Gastrocnemius medialis (tissue), 4 donors: ENCODE results near the gene CAPSL. TPM values are rescaled to one million over a fixed set of nuclear protein-coding genes. Genes with fewer than 3 reads are reported as not detected.

Experiments
- ATAC-seq, 2 donors: fragments of 150-250 bp; one replicate each; pipeline ENCODE4 v1.9.1; 2016
- DNase-seq, 2 donors: peaks; one replicate each; pipeline ENCODE4 v3.0.0-alpha.2; 2019
- H3K27ac ChIP-seq, 4 donors: fragments of 200-600 bp; sonication (generic); 1 replicate in 1 of 4; 2 replicates in 3 of 4; pipeline ENCODE4 v1.5.1; 2016 to 2018; ENCODE audit warnings: mild to moderate bottlenecking in 2 of 4, moderate library complexity in 1 of 4
- H3K27me3 ChIP-seq, 3 donors: fragments of 200-600 bp; sonication (generic) in 2 of 3; 1 replicate in 1 of 3; 2 replicates in 2 of 3; pipeline versions ENCODE4 v1.5.1 to v1.6.0; 2016 to 2019; ENCODE audit warnings: mild to moderate bottlenecking in 1 of 3, moderate library complexity in 1 of 3
- H3K36me3 ChIP-seq, 2 donors: fragments of 200-600 bp; sonication (generic) in 1 of 2; one replicate each; pipeline ENCODE4 v1.5.1; 2017 to 2018
- H3K4me1 ChIP-seq, 2 donors: fragments of 200-600 bp; sonication (generic) in 1 of 2; one replicate each; pipeline ENCODE4 v1.5.1; 2016 to 2017; ENCODE audit warnings: mild to moderate bottlenecking in 2 of 2
- H3K4me3 ChIP-seq, 4 donors: fragments of 200-600 bp; sonication (generic) in 3 of 4; 1 replicate in 1 of 4; 2 replicates in 3 of 4; pipeline ENCODE4 v1.5.1; 2016 to 2019; ENCODE audit warnings: mild to moderate bottlenecking in 2 of 4
- H3K9me3 ChIP-seq, 3 donors: fragments of 200-600 bp; sonication (generic) in 2 of 3; 1 replicate in 1 of 3; 2 replicates in 2 of 3; pipeline ENCODE4 v1.5.1; 2016 to 2019
- CTCF ChIP-seq, 5 experiments: fragments of 450-650 bp in 3 of 5; fragments of 200-600 bp in 2 of 5; sonication (generic) in 2 of 5; IDR thresholded peaks in 4 of 5; conservative IDR thresholded peaks in 1 of 5; 1 replicate in 4 of 5; 2 replicates in 1 of 5; pipeline ENCODE4 v1.5.1; 2016 to 2019; ENCODE audit warnings: antibody characterized with exemption in 5 of 5, mild to moderate bottlenecking in 3 of 5, moderate library complexity in 3 of 5
- POLR2A ChIP-seq, 2 donors: fragments of 450-650 bp; IDR thresholded peaks; one replicate each; pipeline ENCODE4 v1.6.1; 2017; ENCODE audit warnings: antibody characterized with exemption in 2 of 2, mild to moderate bottlenecking in 2 of 2, moderate library complexity in 2 of 2
- in situ Hi-C, 4 donors: fragments of 200-750 bp; cut with MboI; loops; one replicate each; pipeline versions ENCODE4 v1.15.0 to v1.8.0; 2017; ENCODE audit warnings: low sequenced_read_pairs in 4 of 4
- intact Hi-C: fragments of 100-400 bp; cut with DNase I; formaldehyde crosslinking; loops from one replicate; pipeline ENCODE4 v1.15.1; 2023; ENCODE audit warnings: low total_unique reads
- total RNA-seq, 4 donors: library from RNA; depleted of rRNA; stranded (reverse); fragments of >200 nt; gene quantifications; one replicate each; pipeline versions ENCODE4 v1.1.0 to v1.2.3, GENCODE V29; 2016

The CAPSL gene
- total RNA-seq, 4 donors from 2014 or later = not detected

DNA sequence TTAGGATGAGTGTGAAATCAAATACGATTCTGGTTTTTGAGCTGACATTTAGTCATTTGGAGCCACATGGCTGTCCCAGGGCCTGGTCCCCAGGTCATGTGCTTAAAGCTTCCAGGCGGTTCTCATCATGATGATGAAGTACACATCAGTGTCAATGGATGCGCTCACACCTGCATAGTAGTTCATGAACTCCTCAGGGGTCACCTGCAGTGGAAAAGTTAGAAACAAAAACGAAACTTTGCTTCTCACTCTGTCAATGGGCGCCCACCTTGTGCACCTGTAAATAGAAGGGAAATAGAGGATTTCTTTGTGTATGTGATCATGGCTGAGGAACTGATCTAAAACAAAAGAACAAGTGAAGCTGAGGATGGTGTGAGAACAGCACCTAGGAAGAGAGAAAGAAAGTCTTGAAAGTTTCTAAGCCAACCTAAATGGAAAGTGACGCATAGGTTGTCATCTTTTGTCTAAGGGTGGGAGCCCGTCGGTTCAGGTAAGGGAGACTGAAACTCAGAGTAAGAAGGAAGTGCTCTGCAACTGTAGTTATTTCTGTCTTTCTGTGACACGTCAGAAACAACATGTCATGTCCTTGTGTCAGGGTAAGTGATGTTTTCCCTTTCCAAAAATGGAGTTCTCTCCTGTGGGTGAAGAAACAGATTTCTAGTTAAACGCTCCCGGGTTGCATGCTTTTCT, 33.8 kb downstream of the CAPSL start:
- no peaks in the 10 kb centered on the region for H3K27me3 ChIP-seq
- TF ChIP-seq CTCF (IDR thresholded peaks at IDR 0.05 in 4 of 5, conservative IDR thresholded peaks at IDR 0.05 in 1 of 5) (no peak), POLR2A (IDR thresholded peaks at IDR 0.05) (no peak)
- no peaks in the 10 kb centered on the region for H3K4me1 ChIP-seq
- no peak for ATAC-seq
- intact Hi-C loops (no loop called here), in situ Hi-C loops (loop anchor here in 1 of 4 donors (25.0 kb wide), 1 partner anchor 817 kb away; no protein-coding TSS in a partner anchor)
- H3K27ac ChIP-seq = no peak overlapping the region
- no peak overlapping the region for H3K4me3 ChIP-seq
- no peaks in the 10 kb centered on the region for H3K36me3 ChIP-seq
- no peaks in the 10 kb centered on the region for H3K9me3 ChIP-seq
- no peak for DNase-seq

- Histone ChIP-seq H3K27ac (no peak overlapping the region), H3K4me3 (no peak overlapping the region), H3K9me3 (no peaks in the 10 kb centered on the region), H3K36me3 (no peaks in the 10 kb centered on the region), H3K27me3 (no peaks in the 10 kb centered on the region), H3K4me1 (no peaks in the 10 kb centered on the region)
- ATAC-seq = no peak
- TF ChIP-seq POLR2A (IDR thresholded peaks at IDR 0.05) = no peak
- TF ChIP-seq CTCF (IDR thresholded peaks at IDR 0.05 in 4 of 5, conservative IDR thresholded peaks at IDR 0.05 in 1 of 5) = no peak
- in situ Hi-C loops = loop anchor here in 1 of 4 donors (25.0 kb wide), 1 partner anchor 816 kb away; no protein-coding TSS in a partner anchor
- intact Hi-C loops = no loop called here
- DNase-seq = no peak
Measured at GRCh38 chr5:35903631-35904203, 34.7 kb downstream of the CAPSL start.

DNA sequence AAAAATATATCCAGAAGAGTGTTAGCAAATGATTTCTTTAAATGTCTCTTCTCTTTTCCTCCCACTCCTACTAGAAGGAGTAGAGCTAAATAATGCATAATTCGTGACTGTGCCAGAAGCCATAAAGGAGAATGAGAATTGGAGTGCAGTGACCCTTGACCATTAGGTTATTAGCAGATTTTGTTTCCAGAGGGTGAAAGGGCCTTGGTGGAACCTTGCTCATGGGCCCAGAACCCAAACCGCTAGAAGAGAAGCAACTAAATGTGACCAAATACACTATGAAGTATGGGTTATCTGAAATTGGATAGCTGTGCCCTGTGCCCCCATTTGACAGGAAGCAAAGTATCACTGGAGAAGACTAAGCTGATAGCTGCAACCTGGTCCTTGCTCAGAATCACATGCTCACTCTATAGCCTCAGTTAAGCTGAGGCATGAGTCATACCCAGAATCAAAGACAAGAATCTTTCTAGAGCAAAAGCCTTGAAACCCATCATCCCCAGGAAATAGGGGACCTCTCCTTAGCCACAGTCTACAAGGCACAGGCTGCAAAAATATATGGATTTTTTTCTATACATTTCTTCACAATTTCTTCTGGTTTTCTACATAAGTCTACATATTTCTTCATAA, 36.3 kb downstream of the CAPSL start:
- H3K27me3 ChIP-seq = no peaks in the 10 kb centered on the region
- TF ChIP-seq POLR2A (IDR thresholded peaks at IDR 0.05) = no peak
- no peak for TF ChIP-seq CTCF (IDR thresholded peaks at IDR 0.05 in 4 of 5, conservative IDR thresholded peaks at IDR 0.05 in 1 of 5)
- no peak overlapping the region for H3K27ac ChIP-seq
- in situ Hi-C loops = loop anchor here in 1 of 4 donors (25.0 kb wide), 1 partner anchor 815 kb away; no protein-coding TSS in a partner anchor
- no peaks in the 10 kb centered on the region for H3K9me3 ChIP-seq
- ATAC-seq (no peak), DNase-seq (no peak)
- intact Hi-C loops = no loop called here
- H3K4me3 ChIP-seq = no peak overlapping the region
- no peaks in the 10 kb centered on the region for H3K36me3 ChIP-seq
- H3K4me1 ChIP-seq = no peaks in the 10 kb centered on the region

GRCh38 chr5:35900972-35901695, 37.3 kb downstream of the CAPSL start:
- no peak overlapping the region for H3K27ac ChIP-seq
- H3K4me1 ChIP-seq = no peaks in the 10 kb centered on the region
- intact Hi-C loops (no loop called here), in situ Hi-C loops (loop anchor here in 1 of 4 donors (25.0 kb wide), 1 partner anchor 814 kb away; no protein-coding TSS in a partner anchor)
- H3K9me3 ChIP-seq = no peaks in the 10 kb centered on the region
- no peaks in the 10 kb centered on the region for H3K36me3 ChIP-seq
- TF ChIP-seq POLR2A (IDR thresholded peaks at IDR 0.05) (no peak), CTCF (IDR thresholded peaks at IDR 0.05 in 4 of 5, conservative IDR thresholded peaks at IDR 0.05 in 1 of 5) (no peak)
- H3K27me3 ChIP-seq = no peaks in the 10 kb centered on the region
- DNase-seq (no peak), ATAC-seq (no peak)
- H3K4me3 ChIP-seq = no peak overlapping the region
